ENCODE measurements around the gene OR1B1. TPM values are rescaled to one million over a fixed set of nuclear protein-coding genes. Genes with fewer than 3 reads are reported as not detected.
"Not testable (repeated sequence)": the region's sequence is repeated elsewhere in the genome, so short reads cannot be mapped to it uniquely, and the experiment has no call there.

OR1B1 gene
- total RNA-seq, 1 donor from 2014 or later: not detected

- FAIRE-seq (no peak), DNase-seq (ENCODE audit: low read depth) (peak; percentile 6)
- H3K4me3 ChIP-seq (ENCODE audit: low read depth, low read length): no peak overlapping the region
- H3K27me3 ChIP-seq (ENCODE audit: control insufficient read depth, insufficient read depth, low read length): no peaks in the 10 kb centered on the region
- TF ChIP-seq CTCF (IDR thresholded peaks at IDR 0.05; ENCODE audit: insufficient read depth, low read length, severe bottlenecking): no peak
- H3K36me3 ChIP-seq (ENCODE audit: control insufficient read depth, insufficient read depth, low read length): no peaks in the 10 kb centered on the region
These were observed 15.2 kb downstream of the OR1B1 start for GRCh38 chr9:122642226-122642625.

- DNase-seq (ENCODE audit: low read depth): no peak
- no peak for FAIRE-seq
- no peaks in the 10 kb centered on the region for H3K27me3 ChIP-seq (ENCODE audit: control insufficient read depth, insufficient read depth, low read length)
- H3K4me3 ChIP-seq (ENCODE audit: low read depth, low read length): no peak overlapping the region
- no peaks in the 10 kb centered on the region for H3K36me3 ChIP-seq (ENCODE audit: control insufficient read depth, insufficient read depth, low read length)
- TF ChIP-seq CTCF (IDR thresholded peaks at IDR 0.05; ENCODE audit: insufficient read depth, low read length, severe bottlenecking): no peak
These were observed 37.4 kb downstream of the OR1B1 start for GRCh38 chr9:122619996-122620395.

DNA sequence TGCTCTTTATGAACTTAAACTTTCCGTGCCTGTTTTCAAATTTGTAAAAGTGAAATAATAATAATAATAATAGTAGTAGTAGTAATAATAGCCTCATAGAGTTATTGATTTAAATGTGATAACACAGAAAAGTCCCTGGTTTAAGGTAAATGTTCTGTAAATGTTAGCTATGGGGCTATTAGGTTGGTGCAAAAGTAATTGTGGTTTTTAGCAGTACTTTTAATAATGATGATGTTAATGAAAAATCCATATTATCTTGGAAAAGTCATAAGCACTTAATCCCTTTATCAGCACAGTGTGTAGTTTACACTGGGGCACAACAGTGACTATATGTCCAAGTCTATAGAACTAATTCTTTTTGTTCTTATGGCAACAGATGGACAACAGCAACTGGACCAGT is 43.1 kb downstream of the OR1B1 start, which contains the start of gene OR1Q1:
Gene OR1Q1, plus strand, starts transcription at position 377 of the 400 bp plus-strand sequence. Its CDS starts 0 bp downstream, at position 377.
- Histone ChIP-seq H3K36me3 (ENCODE audit: control insufficient read depth, insufficient read depth, low read length) (no peaks in the 10 kb centered on the region), H3K27me3 (ENCODE audit: control insufficient read depth, insufficient read depth, low read length) (no peaks in the 10 kb centered on the region), H3K4me3 (ENCODE audit: low read depth, low read length) (no peak within 1 kb of the TSS)
- no peak for DNase-seq (ENCODE audit: low read depth)
- no peak for TF ChIP-seq CTCF (IDR thresholded peaks at IDR 0.05; ENCODE audit: insufficient read depth, low read length, severe bottlenecking)
- no peak for FAIRE-seq

- Histone ChIP-seq H3K36me3 (ENCODE audit: control insufficient read depth, insufficient read depth, low read length) (no peaks in the 10 kb centered on the region), H3K27me3 (ENCODE audit: control insufficient read depth, insufficient read depth, low read length) (no peaks in the 10 kb centered on the region), H3K4me3 (ENCODE audit: low read depth, low read length) (no peak overlapping the region)
- no peak for FAIRE-seq
- no peak for TF ChIP-seq CTCF (IDR thresholded peaks at IDR 0.05; ENCODE audit: insufficient read depth, low read length, severe bottlenecking)
- DNase-seq (ENCODE audit: low read depth): no peak
These were observed 47.6 kb downstream of the OR1B1 start for GRCh38 chr9:122609804-122610203.

DNA sequence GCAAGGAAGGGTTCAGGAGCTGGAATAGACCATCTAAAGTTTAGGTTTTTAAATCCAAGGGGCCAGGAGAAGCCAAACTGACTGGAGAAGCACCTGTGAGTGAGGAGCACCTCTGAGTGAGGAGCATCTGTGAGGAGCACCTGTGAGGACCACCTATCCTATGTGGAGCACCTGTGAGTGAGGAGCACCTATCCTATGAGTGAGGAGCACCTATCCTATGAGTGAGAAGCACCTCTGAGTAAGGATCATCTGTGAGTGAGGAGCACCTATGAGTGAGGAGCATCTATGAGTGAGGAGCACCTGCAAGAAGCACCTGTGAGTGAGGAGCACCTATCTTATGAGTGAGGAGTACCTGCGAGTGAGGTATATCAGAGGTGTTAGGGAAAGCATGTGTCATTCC is 50.8 kb downstream of the OR1B1 start:
- no peaks in the 10 kb centered on the region for H3K27me3 ChIP-seq (ENCODE audit: control insufficient read depth, insufficient read depth, low read length)
- no peak for TF ChIP-seq CTCF (IDR thresholded peaks at IDR 0.05; ENCODE audit: insufficient read depth, low read length, severe bottlenecking)
- DNase-seq (ENCODE audit: low read depth): no peak
- no peak for FAIRE-seq
- H3K4me3 ChIP-seq (ENCODE audit: low read depth, low read length): no peak overlapping the region
- H3K36me3 ChIP-seq (ENCODE audit: control insufficient read depth, insufficient read depth, low read length): no peaks in the 10 kb centered on the region

GRCh38 chr9:122605691-122606090 is 51.7 kb downstream of the OR1B1 start:
- no peak for FAIRE-seq

DNA sequence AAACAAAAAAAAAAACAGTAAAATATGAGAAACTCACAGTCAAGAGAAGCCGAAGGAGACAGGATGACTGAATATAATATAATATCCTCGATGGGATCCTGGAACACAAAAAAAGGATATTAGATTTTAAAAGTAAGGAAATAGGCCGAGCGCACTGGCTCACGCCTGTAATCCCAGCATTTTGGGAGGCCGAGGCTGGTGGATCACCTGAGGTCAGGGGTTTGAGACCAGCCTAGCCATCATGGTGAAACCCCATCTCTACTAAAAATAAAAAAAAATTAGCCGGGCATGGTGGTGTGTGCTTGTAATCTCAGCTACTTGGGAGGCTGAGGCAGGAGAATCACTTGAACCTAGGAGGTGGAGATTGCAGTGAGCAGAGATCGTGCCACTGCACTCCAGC is 74.1 kb downstream of the OR1B1 start, which contains the start of gene OR1L8:
Gene OR1L8, minus strand, starts transcription at position 101 of the 400 bp plus-strand sequence. CDS start 14,907 bp downstream, outside the sequence.
- not testable (repeated sequence) for H3K27me3 ChIP-seq (ENCODE audit: control insufficient read depth, insufficient read depth, low read length); H3K36me3 ChIP-seq (ENCODE audit: control insufficient read depth, insufficient read depth, low read length); FAIRE-seq

More at GRCh38 chr9:122605691-122606090, 51.7 kb downstream of the OR1B1 start:
- H3K36me3 ChIP-seq (ENCODE audit: control insufficient read depth, insufficient read depth, low read length): no peaks in the 10 kb centered on the region
- H3K4me3 ChIP-seq (ENCODE audit: low read depth, low read length): no peak overlapping the region
- no peak for TF ChIP-seq CTCF (IDR thresholded peaks at IDR 0.05; ENCODE audit: insufficient read depth, low read length, severe bottlenecking)
- no peaks in the 10 kb centered on the region for H3K27me3 ChIP-seq (ENCODE audit: control insufficient read depth, insufficient read depth, low read length)
- no peak for DNase-seq (ENCODE audit: low read depth)

More for the DNA sequence above, 74.1 kb downstream of the OR1B1 start, which contains the start of gene OR1L8:
- H3K4me3 ChIP-seq (ENCODE audit: low read depth, low read length); DNase-seq (ENCODE audit: low read depth): not testable (repeated sequence)
